ENCODE results near the gene ASXL2.

The ASXL2 gene

GRCh38 chr2:25714740-25715139 is 163.5 kb downstream of the ASXL2 start:
- no peaks in the 10 kb centered on the region for H3F3A ChIP-seq (ENCODE audit: insufficient read depth)
- no peaks in the 10 kb centered on the region for H3K27me3 ChIP-seq (ENCODE audit: low read length)
- H3K79me2 ChIP-seq (ENCODE audit: insufficient read depth, low read length): no peaks in the 10 kb centered on the region
- H3K4me3 ChIP-seq (ENCODE audit: insufficient read depth, low read length, poor library complexity, severe bottlenecking): no peak overlapping the region
- H3K9ac ChIP-seq (ENCODE audit: low read length): no peak overlapping the region
- H4K20me1 ChIP-seq (ENCODE audit: low read depth, low read length): no peaks in the 10 kb centered on the region
- H3K9me3 ChIP-seq (ENCODE audit: insufficient read depth, low read length): no peaks in the 10 kb centered on the region
- no peak overlapping the region for H3K4me2 ChIP-seq (ENCODE audit: low read depth, low read length, poor library complexity, severe bottlenecking)
- TF ChIP-seq EZH2phosphoT487 (conservative IDR thresholded peaks at IDR 0.05; ENCODE audit: low read length): no peak
- TF ChIP-seq, protein P1, sequence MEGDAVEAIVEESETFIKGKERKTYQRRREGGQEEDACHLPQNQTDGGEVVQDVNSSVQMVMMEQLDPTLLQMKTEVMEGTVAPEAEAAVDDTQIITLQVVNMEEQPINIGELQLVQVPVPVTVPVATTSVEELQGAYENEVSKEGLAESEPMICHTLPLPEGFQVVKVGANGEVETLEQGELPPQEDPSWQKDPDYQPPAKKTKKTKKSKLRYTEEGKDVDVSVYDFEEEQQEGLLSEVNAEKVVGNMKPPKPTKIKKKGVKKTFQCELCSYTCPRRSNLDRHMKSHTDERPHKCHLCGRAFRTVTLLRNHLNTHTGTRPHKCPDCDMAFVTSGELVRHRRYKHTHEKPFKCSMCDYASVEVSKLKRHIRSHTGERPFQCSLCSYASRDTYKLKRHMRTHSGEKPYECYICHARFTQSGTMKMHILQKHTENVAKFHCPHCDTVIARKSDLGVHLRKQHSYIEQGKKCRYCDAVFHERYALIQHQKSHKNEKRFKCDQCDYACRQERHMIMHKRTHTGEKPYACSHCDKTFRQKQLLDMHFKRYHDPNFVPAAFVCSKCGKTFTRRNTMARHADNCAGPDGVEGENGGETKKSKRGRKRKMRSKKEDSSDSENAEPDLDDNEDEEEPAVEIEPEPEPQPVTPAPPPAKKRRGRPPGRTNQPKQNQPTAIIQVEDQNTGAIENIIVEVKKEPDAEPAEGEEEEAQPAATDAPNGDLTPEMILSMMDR (IDR thresholded peaks at IDR 0.05; ENCODE audit: insufficient read depth, low read length, poor library complexity, severe bottlenecking): no peak
- H3K27ac ChIP-seq (ENCODE audit: low read depth, low read length): no peak overlapping the region
- H2AFZ ChIP-seq (ENCODE audit: low read depth, low read length, severe bottlenecking): no peak overlapping the region
- H3K36me3 ChIP-seq (ENCODE audit: low read length): no peaks in the 10 kb centered on the region
- no peaks in the 10 kb centered on the region for H3K9me2 ChIP-seq (replicated peaks; ENCODE audit: insufficient read depth, low read length)

DNA sequence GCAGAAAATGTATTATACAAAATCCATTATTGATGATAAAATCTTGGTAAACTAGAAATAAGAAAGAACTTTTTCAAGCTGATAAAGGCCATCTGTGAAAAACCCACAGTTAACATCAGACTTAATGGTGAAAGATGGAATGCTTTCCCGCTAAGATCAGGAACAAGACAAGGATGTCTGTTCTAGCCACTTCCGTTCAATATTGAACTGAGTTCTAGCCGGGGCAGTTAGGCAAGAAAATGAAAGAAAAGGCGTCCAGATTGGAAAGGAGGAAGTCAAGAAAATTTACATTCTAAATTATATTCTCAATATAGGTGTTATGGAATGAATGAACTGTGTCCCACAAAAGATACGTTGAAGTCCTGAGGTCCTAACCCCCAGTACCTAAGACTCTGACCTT is 165.8 kb downstream of the ASXL2 start:
- H3K9ac ChIP-seq (ENCODE audit: low read length): no peak overlapping the region
- H3K36me3 ChIP-seq (ENCODE audit: low read length): no peaks in the 10 kb centered on the region
- no peaks in the 10 kb centered on the region for H3F3A ChIP-seq (ENCODE audit: insufficient read depth)
- no peaks in the 10 kb centered on the region for H3K27me3 ChIP-seq (ENCODE audit: low read length)
- H3K4me3 ChIP-seq (ENCODE audit: insufficient read depth, low read length, poor library complexity, severe bottlenecking): no peak overlapping the region
- TF ChIP-seq, protein P1 (IDR thresholded peaks at IDR 0.05; ENCODE audit: insufficient read depth, low read length, poor library complexity, severe bottlenecking): no peak
- TF ChIP-seq EZH2phosphoT487 (conservative IDR thresholded peaks at IDR 0.05; ENCODE audit: low read length): no peak
- H2AFZ ChIP-seq (ENCODE audit: low read depth, low read length, severe bottlenecking): no peak overlapping the region
- no peak overlapping the region for H3K27ac ChIP-seq (ENCODE audit: low read depth, low read length)
- no peak overlapping the region for H3K4me2 ChIP-seq (ENCODE audit: low read depth, low read length, poor library complexity, severe bottlenecking)
- no peaks in the 10 kb centered on the region for H3K9me2 ChIP-seq (replicated peaks; ENCODE audit: insufficient read depth, low read length)
- H3K79me2 ChIP-seq (ENCODE audit: insufficient read depth, low read length): no peaks in the 10 kb centered on the region
- no peaks in the 10 kb centered on the region for H3K9me3 ChIP-seq (ENCODE audit: insufficient read depth, low read length)
- no peaks in the 10 kb centered on the region for H4K20me1 ChIP-seq (ENCODE audit: low read depth, low read length)

GRCh38 chr2:25711675-25712354 is 166.5 kb downstream of the ASXL2 start:
- H3K9me3 ChIP-seq (ENCODE audit: insufficient read depth, low read length): no peaks in the 10 kb centered on the region
- no peaks in the 10 kb centered on the region for H3K36me3 ChIP-seq (ENCODE audit: low read length)
- no peak overlapping the region for H2AFZ ChIP-seq (ENCODE audit: low read depth, low read length, severe bottlenecking)
- no peaks in the 10 kb centered on the region for H3K27me3 ChIP-seq (ENCODE audit: low read length)
- H3K27ac ChIP-seq (ENCODE audit: low read depth, low read length): no peak overlapping the region
- no peak overlapping the region for H3K4me3 ChIP-seq (ENCODE audit: insufficient read depth, low read length, poor library complexity, severe bottlenecking)
- no peaks in the 10 kb centered on the region for H3K9me2 ChIP-seq (replicated peaks; ENCODE audit: insufficient read depth, low read length)
- H3K9ac ChIP-seq (ENCODE audit: low read length): no peak overlapping the region
- no peak overlapping the region for H3K4me2 ChIP-seq (ENCODE audit: low read depth, low read length, poor library complexity, severe bottlenecking)
- H4K20me1 ChIP-seq (ENCODE audit: low read depth, low read length): no peaks in the 10 kb centered on the region
- H3K79me2 ChIP-seq (ENCODE audit: insufficient read depth, low read length): no peaks in the 10 kb centered on the region
- no peaks in the 10 kb centered on the region for H3F3A ChIP-seq (ENCODE audit: insufficient read depth)
- TF ChIP-seq EZH2phosphoT487 (conservative IDR thresholded peaks at IDR 0.05; ENCODE audit: low read length): no peak
- TF ChIP-seq, protein P1 (IDR thresholded peaks at IDR 0.05; ENCODE audit: insufficient read depth, low read length, poor library complexity, severe bottlenecking): no peak
